Smooth muscle cell (in vitro differentiated cells): ENCODE results near the gene C17orf67. TPM values are rescaled to one million over a fixed set of nuclear protein-coding genes. Genes with fewer than 3 reads are reported as not detected.

Experiments used
- DNase-seq: peaks from one replicate; lab custom pipeline; 2025; ENCODE audit not compliant: unreplicated experiment; lab: John Stamatoyannopoulos, UW
- H2AFZ ChIP-seq: fragments of 200-600 bp; sonication (generic); 2 replicates; pipeline ENCODE4 v1.6.0; 2016; ENCODE audit warnings: antibody characterized with exemption, low read depth, mild to moderate bottlenecking
- H3F3A ChIP-seq: fragments of 200-600 bp; sonication (generic); 2 replicates; pipeline ENCODE4 v1.6.0; 2017; ENCODE audit warnings: antibody characterized with exemption, low read depth
- H3K27ac ChIP-seq: fragments of 200-600 bp; sonication (generic); 2 replicates; pipeline ENCODE4 v1.5.1; 2016; ENCODE audit warnings: low read depth, mild to moderate bottlenecking
- H3K27me3 ChIP-seq: fragments of 200-600 bp; sonication (generic); 2 replicates; pipeline ENCODE4 v1.6.1; 2016; ENCODE audit warnings: low read depth, mild to moderate bottlenecking
- H3K36me3 ChIP-seq: fragments of 200-600 bp; sonication (generic); 2 replicates; pipeline ENCODE4 v1.5.1; 2016; ENCODE audit warnings: low read depth
- H3K4me1 ChIP-seq: fragments of 200-600 bp; sonication (generic); 2 replicates; pipeline ENCODE4 v1.5.1; 2016; ENCODE audit warnings: low read depth
- H3K4me2 ChIP-seq: fragments of 200-600 bp; sonication (generic); 2 replicates; pipeline ENCODE4 v1.6.0; 2016; ENCODE audit warnings: mild to moderate bottlenecking
- H3K4me3 ChIP-seq: fragments of 200-600 bp; sonication (generic); 2 replicates; pipeline ENCODE4 v1.5.1; 2016; ENCODE audit warnings: mild to moderate bottlenecking
- H3K79me2 ChIP-seq: fragments of 200-600 bp; sonication (generic); 2 replicates; pipeline ENCODE4 v1.6.0; 2016; ENCODE audit warnings: low read depth, mild to moderate bottlenecking
- H3K9ac ChIP-seq: fragments of 200-600 bp; sonication (generic); 2 replicates; pipeline ENCODE4 v1.6.0; 2016; ENCODE audit warnings: low read depth
- H3K9me3 ChIP-seq: fragments of 200-600 bp; sonication (generic); replicated peaks from 2 replicates; pipeline ENCODE4 v1.5.1; 2016; ENCODE audit warnings: low read depth
- H4K20me1 ChIP-seq: fragments of 200-600 bp; sonication (generic); 2 replicates; pipeline ENCODE4 v1.6.0; 2016; ENCODE audit warnings: low read depth
- WGBS: methylation state at CpG from one replicate; pipeline ENCODE4 v1.1.7; 2016; ENCODE audit warnings: low lambda C conversion rate; 5-methylcytosine and 5-hydroxymethylcytosine counted together
- polyA plus RNA-seq: library from polyadenylated mRNA; unstranded; fragments of >200 nt; fragmentation: Nextera tagmentation; extraction: Ambion mirVana; gene quantifications from 2 replicates; pipeline ENCODE4 v1.2.1, GENCODE V29; 2016
- total RNA-seq: library from RNA; depleted of rRNA; stranded (reverse); fragments of >200 nt; gene quantifications from 2 replicates; pipeline ENCODE4 v1.2.3, GENCODE V29; 2014
- TF ChIP-seq, protein P1 (sequence below): fragments of 200-600 bp; sonication (generic); IDR thresholded peaks from 2 replicates; pipeline ENCODE4 v1.5.1; 2017; ENCODE audit warnings: borderline replicate concordance, mild to moderate bottlenecking, antibody characterized with exemption; ENCODE audit not compliant: insufficient read depth, poor library complexity, severe bottlenecking

C17orf67 gene
- total and polyA plus RNA-seq, 2 experiments from 2014 or later, result 0.47 TPM; not detected in 1

DNA sequence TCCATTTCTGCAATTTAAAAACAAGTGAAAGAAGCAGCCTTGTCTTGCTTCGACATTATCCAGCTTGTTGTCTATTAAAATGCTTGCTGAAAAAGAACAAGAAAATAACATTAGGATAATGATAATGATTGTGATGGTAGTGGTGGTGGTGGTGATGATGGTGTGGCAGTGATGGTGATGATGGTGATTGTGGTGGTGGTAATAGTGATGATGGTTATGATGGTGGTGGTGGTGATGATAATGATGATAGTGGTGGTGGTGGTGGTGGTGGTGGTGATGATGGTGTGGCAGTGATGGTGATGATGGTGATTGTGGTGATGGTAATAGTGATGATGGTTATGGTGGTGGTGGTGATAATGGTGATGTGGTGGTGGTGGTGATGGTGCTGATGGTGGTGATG lies 41.5 kb downstream of the C17orf67 start:
- no peak overlapping the region for H3K4me3 ChIP-seq
- H4K20me1 ChIP-seq, result no peaks in the 10 kb centered on the region
- no peaks in the 10 kb centered on the region for H3K36me3 ChIP-seq
- H3K27me3 ChIP-seq, result no peaks in the 10 kb centered on the region
- TF ChIP-seq, protein P1, sequence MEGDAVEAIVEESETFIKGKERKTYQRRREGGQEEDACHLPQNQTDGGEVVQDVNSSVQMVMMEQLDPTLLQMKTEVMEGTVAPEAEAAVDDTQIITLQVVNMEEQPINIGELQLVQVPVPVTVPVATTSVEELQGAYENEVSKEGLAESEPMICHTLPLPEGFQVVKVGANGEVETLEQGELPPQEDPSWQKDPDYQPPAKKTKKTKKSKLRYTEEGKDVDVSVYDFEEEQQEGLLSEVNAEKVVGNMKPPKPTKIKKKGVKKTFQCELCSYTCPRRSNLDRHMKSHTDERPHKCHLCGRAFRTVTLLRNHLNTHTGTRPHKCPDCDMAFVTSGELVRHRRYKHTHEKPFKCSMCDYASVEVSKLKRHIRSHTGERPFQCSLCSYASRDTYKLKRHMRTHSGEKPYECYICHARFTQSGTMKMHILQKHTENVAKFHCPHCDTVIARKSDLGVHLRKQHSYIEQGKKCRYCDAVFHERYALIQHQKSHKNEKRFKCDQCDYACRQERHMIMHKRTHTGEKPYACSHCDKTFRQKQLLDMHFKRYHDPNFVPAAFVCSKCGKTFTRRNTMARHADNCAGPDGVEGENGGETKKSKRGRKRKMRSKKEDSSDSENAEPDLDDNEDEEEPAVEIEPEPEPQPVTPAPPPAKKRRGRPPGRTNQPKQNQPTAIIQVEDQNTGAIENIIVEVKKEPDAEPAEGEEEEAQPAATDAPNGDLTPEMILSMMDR, result no peak
- no peak overlapping the region for H3K4me2 ChIP-seq
- H3K27ac ChIP-seq, result no peak overlapping the region
- no peak overlapping the region for H3K9ac ChIP-seq
- no peak for DNase-seq
- H3F3A ChIP-seq, result no peaks in the 10 kb centered on the region
- H2AFZ ChIP-seq, result no peak overlapping the region
- 90% methylated on average over 1 of the region's 1 CpG for WGBS
- H3K9me3 ChIP-seq, result no peaks in the 10 kb centered on the region
- no peaks in the 10 kb centered on the region for H3K4me1 ChIP-seq
- H3K79me2 ChIP-seq, result no peaks in the 10 kb centered on the region

- no peak overlapping the region for H3K27ac ChIP-seq
- H3K9me3 ChIP-seq, result no peaks in the 10 kb centered on the region
- H3K27me3 ChIP-seq, result no peaks in the 10 kb centered on the region
- no peaks in the 10 kb centered on the region for H3K36me3 ChIP-seq
- H3F3A ChIP-seq, result no peaks in the 10 kb centered on the region
- no peak overlapping the region for H3K9ac ChIP-seq
- TF ChIP-seq, protein P1, result no peak
- H3K4me3 ChIP-seq, result no peak overlapping the region
- WGBS, result 46% methylated on average over 7 of the region's 7 CpGs
- peak overlapping the region; percentile 31 for H3K4me2 ChIP-seq
- H2AFZ ChIP-seq, result no peak overlapping the region
- H3K4me1 ChIP-seq, result no peaks in the 10 kb centered on the region
- DNase-seq, result no peak
- no peaks in the 10 kb centered on the region for H4K20me1 ChIP-seq
- no peaks in the 10 kb centered on the region for H3K79me2 ChIP-seq
Measured at GRCh38 chr17:56786989-56787482, 46.7 kb downstream of the C17orf67 start.

GRCh38 chr17:56785997-56786680 lies 47.6 kb downstream of the C17orf67 start:
- no peak overlapping the region for H2AFZ ChIP-seq
- no peaks in the 10 kb centered on the region for H3K27me3 ChIP-seq
- H3K4me1 ChIP-seq, result no peaks in the 10 kb centered on the region
- 81% methylated on average over 9 of the region's 9 CpGs for WGBS
- no peak for DNase-seq
- H3K27ac ChIP-seq, result no peak overlapping the region
- H3F3A ChIP-seq, result no peaks in the 10 kb centered on the region
- H3K9ac ChIP-seq, result no peak overlapping the region
- H4K20me1 ChIP-seq, result no peaks in the 10 kb centered on the region
- H3K36me3 ChIP-seq, result no peaks in the 10 kb centered on the region
- H3K4me2 ChIP-seq, result no peak overlapping the region
- H3K9me3 ChIP-seq, result no peaks in the 10 kb centered on the region
- TF ChIP-seq, protein P1, result no peak
- no peaks in the 10 kb centered on the region for H3K79me2 ChIP-seq
- no peak overlapping the region for H3K4me3 ChIP-seq

DNA sequence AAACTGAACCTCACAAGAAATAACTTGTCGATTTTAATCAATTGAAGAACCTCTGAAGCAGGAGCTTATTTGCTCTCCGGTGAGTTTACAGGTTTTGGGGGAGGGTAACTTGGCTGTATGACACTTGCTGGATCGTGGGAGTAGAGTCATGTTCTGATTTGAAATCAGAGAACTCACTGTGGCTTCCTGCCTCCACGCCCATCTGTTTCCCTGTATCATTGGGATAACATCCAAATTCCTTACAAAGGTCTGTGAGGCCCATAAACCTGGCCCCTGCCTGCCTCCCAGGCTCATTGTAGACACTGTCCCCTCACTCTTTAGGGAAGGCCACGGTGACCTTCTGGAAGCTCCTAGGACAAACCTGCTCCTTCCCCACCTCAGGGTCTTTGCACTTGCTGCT lies 48.3 kb downstream of the C17orf67 start:
- Histone ChIP-seq H2AFZ (no peak overlapping the region), H3K4me3 (no peak overlapping the region), H3K79me2 (no peaks in the 10 kb centered on the region), H3K36me3 (no peaks in the 10 kb centered on the region), H4K20me1 (no peaks in the 10 kb centered on the region), H3K9me3 (no peaks in the 10 kb centered on the region), H3K4me2 (no peak overlapping the region), H3K27me3 (no peaks in the 10 kb centered on the region), H3K4me1 (no peaks in the 10 kb centered on the region), H3K9ac (no peak overlapping the region), H3K27ac (no peak overlapping the region), H3F3A (no peaks in the 10 kb centered on the region)
- 83% methylated on average over 5 of the region's 5 CpGs for WGBS
- DNase-seq, result no peak
- TF ChIP-seq, protein P1, result no peak
